GM12878 (cell line): ENCODE measurements around the gene SP6. TPM values are rescaled to one million over a fixed set of nuclear protein-coding genes. Genes with fewer than 3 reads are reported as not detected.

Source experiments
- ATAC-seq: fragments of 200-7000 bp; cut with Tn5 transposase; 3 replicates; pipeline ENCODE4 v1.9.1; 2020; ENCODE audit warnings: mild to moderate bottlenecking, moderate library complexity
- BruUV-seq: library from RNA; stranded (reverse); fragments of 400-500 nt; replicated peaks from 2 replicates; lab custom pipeline; 2021; lab: Mats Ljungman, UMichigan
- CTCF ChIA-PET: fragments of 300-600 bp; sonication (Branson Sonifier 250); formaldehyde crosslinking; extraction: SDS; loops from one replicate; lab custom pipeline; 2021; ENCODE audit warnings: inconsistent platforms; lab: Yijun Ruan, JAX
- POLR2A ChIA-PET: fragments of 350-600 bp; formaldehyde crosslinking; extraction: SDS; loops from one replicate; lab custom pipeline; 2021; ENCODE audit warnings: inconsistent platforms; lab: Charles Lee
- RAD21 ChIA-PET: fragments of 300-600 bp; sonication (Branson Sonifier 250); formaldehyde crosslinking; loops from one replicate; lab custom pipeline; 2023; ENCODE audit warnings: antibody characterized with exemption; ENCODE audit not compliant: unreplicated experiment; lab: Charles Lee
- SMC1A ChIA-PET: fragments of 300-600 bp; sonication (Branson Sonifier 250); formaldehyde crosslinking; loops from one replicate; lab custom pipeline; 2023; ENCODE audit not compliant: unreplicated experiment, uncharacterized antibody; lab: Charles Lee
- DNase-seq: peaks from one replicate; pipeline ENCODE4 v3.0.0-alpha.2; 2011; ENCODE audit warnings: low read depth, low spot score
- FAIRE-seq: peaks from 3 replicates; lab custom pipeline; 2011; peaks lifted over from hg19 to GRCh38; lab: Jason Lieb, UNC
- H2AFZ ChIP-seq: 2 replicates; pipeline ENCODE4 v1.6.0; 2011; ENCODE audit warnings: low read depth, low read length, control low read depth; ENCODE audit not compliant: control insufficient read depth
- H3K27ac ChIP-seq: 2 replicates; pipeline ENCODE4 v1.5.1; 2011; ENCODE audit warnings: control low read depth; ENCODE audit not compliant: control insufficient read depth, insufficient read depth
- H3K27me3 ChIP-seq, 2 experiments: replicated peaks in 1 of 2; 2 replicates each; pipeline versions ENCODE4 v1.6.0 to v1.6.1; 2011; ENCODE audit warnings: low read length in 1 of 2; ENCODE audit not compliant: control insufficient read depth in 2 of 2, insufficient read depth in 2 of 2
- H3K36me3 ChIP-seq, 2 experiments: 2 replicates each; pipeline ENCODE4 v1.5.1; 2011; ENCODE audit warnings: low read length in 1 of 2; ENCODE audit not compliant: control insufficient read depth in 2 of 2, insufficient read depth in 2 of 2
- H3K4me1 ChIP-seq: 2 replicates; pipeline ENCODE4 v1.6.1; 2011; ENCODE audit warnings: mild to moderate bottlenecking, low read length, moderate library complexity, mixed read lengths; ENCODE audit not compliant: control insufficient read depth, insufficient read depth
- H3K4me2 ChIP-seq: 2 replicates; pipeline ENCODE4 v1.6.0; 2011; ENCODE audit warnings: control low read depth; ENCODE audit not compliant: control insufficient read depth, insufficient read depth
- H3K4me3 ChIP-seq: fragments of 200-600 bp; sonication (generic); 2 replicates; pipeline ENCODE4 v1.5.1; 2016
- H3K79me2 ChIP-seq: 2 replicates; pipeline ENCODE4 v1.6.0; 2011; ENCODE audit warnings: low read length; ENCODE audit not compliant: control insufficient read depth, insufficient read depth
- H3K9ac ChIP-seq: 2 replicates; pipeline ENCODE4 v1.8.0; 2011; ENCODE audit warnings: low read length, control low read depth, mixed read lengths; ENCODE audit not compliant: control insufficient read depth, insufficient read depth
- H3K9me3 ChIP-seq: replicated peaks from 3 replicates; pipeline ENCODE4 v1.5.1; 2011; ENCODE audit warnings: mild to moderate bottlenecking, low read length; ENCODE audit not compliant: control insufficient read depth, insufficient read depth
- H4K20me1 ChIP-seq: 2 replicates; pipeline ENCODE4 v1.6.0; 2011; ENCODE audit not compliant: control insufficient read depth, insufficient read depth
- BACH1 ChIP-seq: fragments of 450-650 bp; IDR thresholded peaks from 2 replicates; pipeline ENCODE4 v1.6.1; 2017; ENCODE audit warnings: mild to moderate bottlenecking, borderline replicate concordance
- NR2C2 ChIP-seq: IDR thresholded peaks from 2 replicates; pipeline ENCODE4 v1.6.1; 2011; ENCODE audit warnings: borderline replicate concordance, low read depth; ENCODE audit not compliant: control insufficient read depth, insufficient read length
- ZNF592 ChIP-seq: fragments of 450-650 bp; IDR thresholded peaks from 2 replicates; pipeline ENCODE4 v1.6.1; 2017; ENCODE audit warnings: mild to moderate bottlenecking, moderate library complexity
- WGBS: methylation state at CpG from one replicate; pipeline ENCODE4 v1.1.6; 2016; ENCODE audit warnings: low lambda C conversion rate; ENCODE audit not compliant: insufficient replicate concordance, insufficient coverage; ENCODE audit errors: missing lambda C conversion rate; 5-methylcytosine and 5-hydroxymethylcytosine counted together
- in situ Hi-C: fragments of 300-500 bp; cut with MboI; formaldehyde crosslinking; loops from 9 replicates; pipeline ENCODE4 v1.14.3; 2018; ENCODE audit warnings: mixed read lengths
- intact Hi-C: fragments of 100-400 bp; cut with micrococcal nuclease; formaldehyde crosslinking; loops from one replicate; pipeline ENCODE4 v1.14.2; 2022; ENCODE audit not compliant: unreplicated experiment
- polyA plus RNA-seq, 11 experiments: library from polyadenylated mRNA; depleted of rRNA in 4 of 11; unstranded in 6 of 11; stranded (reverse) in 5 of 11; fragments of >200 nt; fragmentation: Nextera tagmentation in 4 of 11; fragmentation: Illumina TruSeq in 1 of 11; extraction: Ambion mirVana in 4 of 11; extraction: Trizol in 1 of 11; gene quantifications; 1 replicate in 1 of 11; 2 replicates in 10 of 11; pipeline versions ENCODE4 v1.2.1 to v1.2.3, GENCODE V29; 2011 to 2016; ENCODE audit warnings: inconsistent platforms in 2 of 11, missing spikeins in 2 of 11, low read depth in 1 of 11
- total RNA-seq, 4 experiments: library from RNA; depleted of rRNA in 3 of 4; stranded (reverse); fragments of >200 nt in 3 of 4; fragmentation: Illumina TruSeq in 1 of 4; extraction: Trizol in 1 of 4; gene quantifications; 2 replicates each; pipeline versions ENCODE4 v1.2.1 to v1.2.3, GENCODE V29; 2013 to 2021

SP6 gene
- total and polyA plus RNA-seq, 10 of the 15 experiments (the other 5 are each of a cell fraction or from before 2014, with no cell fraction given) = 0.05 to 0.15 (median 0.06) TPM; not detected in 7

DNA sequence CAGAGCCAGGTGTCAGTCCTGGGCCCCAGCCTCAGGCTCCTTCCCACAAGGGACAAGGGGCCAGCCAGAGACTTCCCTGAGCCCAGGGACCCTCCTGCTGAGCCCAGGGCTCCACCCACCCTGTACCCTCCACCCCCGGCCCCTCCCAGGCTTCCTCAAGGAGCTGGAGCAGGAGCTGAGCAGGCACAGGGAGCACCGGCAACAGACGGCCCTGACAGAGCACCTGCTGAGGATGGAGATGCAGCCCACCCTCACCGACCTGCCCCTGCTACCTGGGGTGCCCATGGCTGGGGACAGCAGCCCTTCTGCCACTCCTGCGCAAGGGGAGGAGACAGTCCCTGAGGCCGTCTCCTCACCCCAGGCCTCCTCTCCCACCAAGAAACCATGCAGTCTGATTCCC lies 14.4 kb downstream of the SP6 start:
- no peak overlapping the region for H3K4me2 ChIP-seq
- H4K20me1 ChIP-seq = no peaks in the 10 kb centered on the region
- H3K4me1 ChIP-seq = peaks cover 13% of the 10 kb centered on the region
- no peak overlapping the region for H3K9ac ChIP-seq
- 69% methylated on average over 6 of the region's 6 CpGs for WGBS
- in situ Hi-C loops (no loop called here), intact Hi-C loops (no loop called here)
- no peak overlapping the region for H3K4me3 ChIP-seq
- no peaks in the 10 kb centered on the region for H3K9me3 ChIP-seq
- no peak overlapping the region for H3K27ac ChIP-seq
- CTCF ChIA-PET = interaction anchor here (0.9 kb wide), 1 partner anchor 173 kb away, joined by 3 read pairs; no protein-coding TSS in a partner anchor
- H3K79me2 ChIP-seq = no peaks in the 10 kb centered on the region; the same call in 1 of the 2 replicates
- RAD21 ChIA-PET = interaction anchor here (0.8 kb wide), 1 partner anchor 53 kb away, joined by 3 read pairs; no protein-coding TSS in a partner anchor
- POLR2A ChIA-PET = interaction anchor here (0.6 to 1.5 kb wide), 3 partner anchors 58 to 753 kb away, joined by 3 to 6 read pairs (median 4); partner anchors contain the start of gene SP2
- no peaks in the 10 kb centered on the region for H3K27me3 ChIP-seq
- no peak for FAIRE-seq
- no peak for ATAC-seq
- no peaks in the 10 kb centered on the region for H3K36me3 ChIP-seq
- SMC1A ChIA-PET = no interaction called here
- no peak for DNase-seq
- TF ChIP-seq NR2C2 (no peak), ZNF592 (no peak), BACH1 (no peak)
- H2AFZ ChIP-seq = no peak overlapping the region
- no TSS peak for BruUV-seq
